Gastrocnemius medialis (tissue), 4 donors: Measurements from ENCODE around the gene ISCA2.

Experiments used
- POLR2A ChIP-seq, 2 donors: fragments of 450-650 bp; IDR thresholded peaks; one replicate each; pipeline ENCODE4 v1.6.1; 2017; ENCODE audit warnings: antibody characterized with exemption in 2 of 2, mild to moderate bottlenecking in 2 of 2, moderate library complexity in 2 of 2
- TF ChIP-seq, protein P1 (sequence below), 5 experiments: fragments of 450-650 bp in 3 of 5; fragments of 200-600 bp in 2 of 5; sonication (generic) in 2 of 5; IDR thresholded peaks in 4 of 5; conservative IDR thresholded peaks in 1 of 5; 1 replicate in 4 of 5; 2 replicates in 1 of 5; pipeline ENCODE4 v1.5.1; 2016 to 2019; ENCODE audit warnings: antibody characterized with exemption in 5 of 5, mild to moderate bottlenecking in 3 of 5, moderate library complexity in 3 of 5

DNA sequence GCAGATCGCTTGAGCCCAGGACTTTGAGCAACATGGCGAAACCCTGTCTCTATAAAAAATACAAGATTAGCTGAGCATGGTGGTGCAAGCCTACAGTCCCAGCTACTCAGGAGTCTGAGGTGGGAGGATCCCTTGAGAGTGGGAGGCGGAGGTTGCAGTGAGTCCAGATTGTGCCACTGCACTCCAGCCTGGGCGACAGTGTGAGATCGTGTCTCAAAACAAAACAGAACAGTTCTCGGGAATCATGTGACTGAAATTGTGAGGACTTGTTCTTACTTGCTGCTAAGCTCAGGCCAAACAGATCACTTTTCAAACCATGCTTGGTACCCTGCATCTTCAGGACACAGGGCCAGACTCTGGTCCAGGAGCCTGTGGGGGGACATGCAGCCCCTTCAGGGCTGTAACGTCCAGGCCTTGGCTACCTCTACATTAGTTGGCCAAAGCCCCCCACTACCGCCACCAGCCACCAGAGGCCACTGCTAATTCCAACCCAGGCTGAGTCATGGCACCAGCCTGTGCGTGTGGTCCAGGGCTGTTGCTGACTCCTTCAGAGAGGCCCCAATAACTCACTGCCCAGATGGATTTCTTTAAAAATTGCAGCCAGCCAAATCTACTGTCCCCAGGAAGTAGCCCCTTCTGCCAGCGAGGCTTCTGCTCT lies 34.1 kb upstream of the ISCA2 start:
- TF ChIP-seq, protein P1, sequence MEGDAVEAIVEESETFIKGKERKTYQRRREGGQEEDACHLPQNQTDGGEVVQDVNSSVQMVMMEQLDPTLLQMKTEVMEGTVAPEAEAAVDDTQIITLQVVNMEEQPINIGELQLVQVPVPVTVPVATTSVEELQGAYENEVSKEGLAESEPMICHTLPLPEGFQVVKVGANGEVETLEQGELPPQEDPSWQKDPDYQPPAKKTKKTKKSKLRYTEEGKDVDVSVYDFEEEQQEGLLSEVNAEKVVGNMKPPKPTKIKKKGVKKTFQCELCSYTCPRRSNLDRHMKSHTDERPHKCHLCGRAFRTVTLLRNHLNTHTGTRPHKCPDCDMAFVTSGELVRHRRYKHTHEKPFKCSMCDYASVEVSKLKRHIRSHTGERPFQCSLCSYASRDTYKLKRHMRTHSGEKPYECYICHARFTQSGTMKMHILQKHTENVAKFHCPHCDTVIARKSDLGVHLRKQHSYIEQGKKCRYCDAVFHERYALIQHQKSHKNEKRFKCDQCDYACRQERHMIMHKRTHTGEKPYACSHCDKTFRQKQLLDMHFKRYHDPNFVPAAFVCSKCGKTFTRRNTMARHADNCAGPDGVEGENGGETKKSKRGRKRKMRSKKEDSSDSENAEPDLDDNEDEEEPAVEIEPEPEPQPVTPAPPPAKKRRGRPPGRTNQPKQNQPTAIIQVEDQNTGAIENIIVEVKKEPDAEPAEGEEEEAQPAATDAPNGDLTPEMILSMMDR (IDR thresholded peaks at IDR 0.05 in 4 of 5, conservative IDR thresholded peaks at IDR 0.05 in 1 of 5): peak in 4 of 5 experiments; percentile 48 to 64 (median 54)
- no peak for TF ChIP-seq POLR2A (IDR thresholded peaks at IDR 0.05)
